NCI-H146 treated with DMSO at 0.1 percent for 48 hours (cell line): ENCODE measurements around the gene C21orf58.

Experiments
- DNase-seq: peaks from one replicate; lab custom pipeline; 2025; ENCODE audit not compliant: unreplicated experiment; lab: John Stamatoyannopoulos, UW

The C21orf58 gene

DNA sequence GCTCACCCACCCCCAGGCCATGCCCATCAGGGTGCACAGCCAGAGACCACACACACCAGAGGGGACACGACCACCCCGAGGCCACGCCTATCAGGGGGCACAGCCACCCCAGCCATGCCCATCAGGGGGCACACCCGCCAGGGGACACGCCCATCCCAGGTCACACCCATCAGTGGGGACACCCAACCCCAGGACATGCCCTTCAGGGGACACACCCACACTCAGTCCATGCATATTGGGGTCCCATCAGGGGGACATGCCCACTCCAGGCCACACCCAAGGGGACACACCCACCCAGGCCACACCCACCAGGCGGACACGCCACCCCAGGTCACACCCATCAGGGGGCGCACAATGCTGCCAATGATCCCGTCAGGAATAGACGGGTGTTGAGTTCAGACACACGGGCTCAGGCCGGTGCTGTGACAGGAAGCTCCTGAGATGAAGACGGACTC lies 59.0 kb downstream of the C21orf58 start:
- DNase-seq, result no peak

DNA sequence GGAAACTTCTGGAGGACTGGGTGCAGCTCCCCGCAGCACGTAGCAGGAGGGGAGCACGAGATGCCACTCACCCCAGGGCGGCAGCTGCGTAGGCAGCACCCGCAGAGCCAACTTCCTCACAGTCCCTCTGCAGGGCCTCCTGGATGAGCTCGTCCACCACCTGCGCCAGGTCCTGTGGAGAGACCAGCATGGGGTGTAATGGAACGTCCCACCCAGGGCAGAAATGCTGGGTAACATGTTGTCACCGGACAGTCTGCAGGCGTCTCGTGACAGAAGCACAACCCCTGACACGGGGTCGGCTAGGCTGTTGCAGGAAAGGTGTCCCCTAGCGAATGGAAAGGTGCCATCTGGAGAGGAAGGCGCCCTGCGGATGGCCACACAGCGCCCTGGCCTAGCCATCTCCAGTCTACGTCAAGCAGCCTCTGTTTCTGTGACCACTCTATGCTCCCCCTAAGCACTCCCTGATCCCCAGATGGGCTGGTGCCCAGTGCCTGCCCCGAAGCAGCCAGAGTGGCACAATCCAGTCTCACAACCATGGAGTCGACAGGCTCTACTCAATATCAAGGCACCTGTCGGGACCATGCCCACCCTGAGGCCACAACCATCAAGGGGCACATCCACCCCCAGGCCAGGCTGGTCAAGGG lies 59.5 kb downstream of the C21orf58 start:
- no peak for DNase-seq

DNA sequence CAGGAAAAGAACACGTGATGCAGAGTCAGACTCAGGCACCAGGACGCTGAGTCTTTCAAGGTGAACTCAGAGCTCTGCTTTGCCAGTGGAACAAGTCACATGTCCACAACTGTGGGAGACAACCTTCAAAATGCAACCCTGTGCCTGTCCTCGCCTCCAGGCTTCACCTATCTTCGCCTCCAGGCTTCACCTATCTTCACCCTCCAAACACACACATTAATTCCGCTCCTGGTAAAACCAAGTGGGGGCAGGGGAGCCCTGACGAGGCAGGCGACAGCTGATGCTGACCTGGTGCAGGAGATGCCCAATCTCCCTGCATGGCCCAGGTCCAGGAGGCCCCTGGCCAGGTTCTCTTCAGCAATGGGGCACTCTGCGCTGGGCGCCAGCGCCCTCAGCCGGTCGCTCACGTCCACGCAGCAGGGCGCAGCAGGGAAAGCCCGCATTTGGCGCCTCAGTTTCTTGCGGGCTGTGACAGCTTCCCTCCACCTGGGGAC lies 67.1 kb downstream of the C21orf58 start:
- no peak for DNase-seq

DNA sequence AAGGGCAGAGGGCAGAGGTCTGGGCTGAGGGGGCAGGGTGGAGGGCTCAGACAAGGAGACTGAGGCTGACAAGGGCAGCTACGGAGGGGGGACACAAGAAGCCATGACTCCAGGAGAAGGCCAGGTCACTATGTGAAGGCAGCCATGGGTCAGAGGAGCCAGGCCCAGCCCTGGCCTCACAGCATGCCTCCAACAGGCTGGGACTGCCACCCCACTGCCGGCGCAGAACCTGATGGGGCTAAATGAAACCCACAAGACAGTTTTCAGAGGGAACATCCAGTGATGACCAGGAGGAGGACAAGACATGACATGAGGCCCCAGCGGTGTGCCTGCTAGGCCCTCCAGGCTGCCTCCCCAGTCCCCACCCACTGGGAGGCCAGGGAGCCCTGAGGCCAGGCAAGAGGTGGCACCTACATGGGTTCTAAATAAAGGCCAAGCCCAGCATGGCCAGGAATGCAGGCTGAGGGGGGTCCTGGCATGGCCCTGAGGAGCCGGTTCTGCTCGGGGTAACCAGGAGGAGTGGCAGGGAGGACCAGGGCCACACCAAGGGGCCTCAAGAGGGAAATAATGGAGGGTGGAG lies 67.8 kb downstream of the C21orf58 start:
- DNase-seq, result no peak

DNA sequence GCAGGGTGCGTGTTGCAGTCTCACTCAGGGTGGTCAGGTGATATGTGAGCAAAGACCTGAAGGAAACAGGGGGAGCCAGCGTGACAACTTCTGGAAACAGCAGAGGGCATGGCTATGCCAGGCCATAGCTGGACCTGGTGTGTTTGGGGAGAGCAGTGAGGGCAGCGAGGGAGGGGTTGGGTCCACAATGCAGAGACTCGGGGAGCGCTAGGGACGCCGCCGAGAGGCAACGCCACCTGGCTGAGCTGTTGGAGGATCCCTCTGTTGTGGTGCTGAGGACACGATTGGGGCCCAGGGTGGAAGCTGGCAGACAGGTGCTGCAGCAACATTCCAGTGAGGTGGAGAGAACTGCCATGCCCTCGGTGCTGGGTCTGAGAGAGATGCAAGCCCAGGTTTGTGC lies 68.5 kb downstream of the C21orf58 start:
- DNase-seq, result no peak

DNA sequence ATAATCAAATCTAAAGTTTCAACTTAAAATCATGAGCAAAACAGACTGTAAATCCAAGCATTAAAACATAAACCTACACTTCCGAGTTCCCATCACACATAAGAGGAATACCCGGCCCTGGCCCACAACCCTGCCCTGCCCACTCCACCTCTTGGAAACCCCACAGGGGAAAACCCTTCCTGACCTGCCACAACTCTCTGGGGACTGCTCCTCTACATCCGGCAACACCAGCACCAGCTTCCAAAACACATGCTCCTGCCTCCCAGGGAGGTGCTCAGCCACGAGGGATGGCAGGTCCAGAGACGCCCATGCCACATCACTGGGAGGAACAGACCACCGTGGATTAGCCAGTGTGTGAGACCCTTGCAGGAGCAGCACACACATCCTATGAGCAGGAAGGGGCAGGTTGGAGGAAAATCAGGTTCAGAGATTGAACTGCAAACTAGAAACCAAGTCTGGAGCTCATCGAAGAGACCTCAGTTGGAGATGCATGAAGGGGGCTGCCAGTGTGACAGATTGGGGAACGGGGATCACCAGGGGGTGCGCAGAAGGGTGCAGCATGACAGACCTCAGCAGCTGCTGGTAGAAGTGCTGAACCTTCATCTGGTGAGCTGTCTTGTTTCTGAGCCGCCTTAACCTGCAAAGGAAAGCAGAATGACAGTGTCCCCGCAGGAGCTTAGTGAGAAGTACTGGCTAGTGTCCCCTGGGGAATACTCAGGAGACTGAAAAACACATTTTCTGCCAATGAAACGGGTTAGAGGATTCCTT lies 69.3 kb downstream of the C21orf58 start:
- DNase-seq, result no peak

DNA sequence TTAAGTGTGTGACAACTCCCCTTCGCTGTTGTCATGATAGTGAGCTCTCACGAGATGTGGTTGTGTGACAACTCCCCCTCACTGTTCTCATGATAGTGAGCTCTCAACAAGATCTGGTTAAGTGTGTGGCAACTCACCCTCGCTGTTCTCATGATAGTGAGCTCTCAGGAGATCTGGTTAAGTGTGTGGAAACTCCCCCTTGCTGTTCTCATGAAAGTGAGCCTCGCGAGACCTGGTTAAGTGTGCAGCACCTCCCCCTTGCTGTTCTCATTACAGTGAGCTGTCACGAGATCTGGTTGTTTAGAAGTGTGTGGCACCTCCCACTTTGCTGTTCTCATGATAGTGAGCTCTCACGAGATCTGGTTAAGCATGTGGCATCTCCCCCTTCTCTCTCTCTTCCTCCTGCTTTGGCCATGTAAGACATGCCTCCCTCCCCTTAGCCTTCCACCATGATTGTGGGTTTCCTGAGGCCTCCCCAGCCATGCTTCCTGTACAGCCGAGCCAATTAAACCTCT lies 70.0 kb downstream of the C21orf58 start:
- DNase-seq, result no peak

DNA sequence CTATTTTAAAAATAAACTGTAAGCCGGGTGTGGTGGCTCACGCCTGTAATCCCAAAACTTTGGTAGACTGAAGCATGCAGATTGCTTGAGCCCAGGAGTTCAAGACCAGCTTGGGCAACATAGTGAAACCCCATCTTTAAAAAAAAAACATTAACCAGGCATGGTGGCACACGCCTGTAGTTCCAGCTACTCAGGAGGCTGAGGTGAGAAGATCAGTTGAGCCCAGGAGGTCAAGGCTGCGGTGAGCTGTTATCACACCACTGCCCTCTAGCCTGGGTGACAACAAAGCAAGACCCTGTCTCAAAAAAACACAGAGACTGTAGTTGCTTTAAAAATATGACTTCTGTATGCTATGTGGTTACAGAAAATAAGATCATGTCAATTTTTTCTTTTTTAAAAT lies 70.8 kb downstream of the C21orf58 start:
- DNase-seq, result no peak
